Measurements from ENCODE around the gene GRID1. TPM values are rescaled to one million over a fixed set of nuclear protein-coding genes. Genes with fewer than 3 reads are reported as not detected.

Gene GRID1
- total RNA-seq, 1 donor from 2014 or later = 9.2 TPM

DNA sequence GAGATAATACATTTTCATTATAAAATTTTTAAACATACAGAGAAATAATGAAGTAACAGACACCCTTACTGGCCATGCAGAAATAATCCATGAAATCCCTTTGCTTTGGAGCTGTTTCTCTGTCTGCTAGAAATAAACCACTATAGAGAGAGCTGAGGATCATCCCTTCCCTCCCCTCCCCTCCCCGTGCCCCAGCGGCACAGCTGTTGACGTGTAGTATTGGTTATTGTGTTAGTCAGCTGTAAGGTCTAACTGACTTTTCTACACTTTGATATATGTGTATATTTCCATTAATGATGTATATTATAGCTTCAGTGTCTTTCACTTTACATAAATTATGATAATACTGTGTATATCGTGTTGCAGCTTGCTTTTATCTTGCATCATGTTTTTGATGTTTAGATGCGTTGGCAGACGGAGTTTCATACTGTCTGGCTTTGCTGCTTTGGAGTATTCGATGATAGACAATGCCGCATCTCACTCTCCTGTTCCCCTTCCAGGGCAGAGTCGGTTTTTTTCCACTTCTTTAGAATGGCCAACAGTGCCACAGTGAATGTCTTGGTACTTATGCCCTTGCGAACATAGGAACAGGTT, 27.4 kb upstream of the GRID1 start:
- DNase-seq (ENCODE audit: extremely low spot score, unreplicated experiment) = no peak
- Mint-ChIP-seq H3K4me1 (ENCODE audit: unreplicated experiment) (peaks cover 5% of the 10 kb centered on the region), H3K27me3 (peaks cover 60% of the 10 kb centered on the region), H3K36me3 (no peaks in the 10 kb centered on the region), H3K9me3 (no peaks in the 10 kb centered on the region), H3K27ac (no peak overlapping the region), H3K4me3 (no peak overlapping the region)
- TF ChIP-seq CTCF (conservative IDR thresholded peaks at IDR 0.05) = no peak

GRCh38 chr10:86393362-86393761, 26.8 kb upstream of the GRID1 start:
- no peaks in the 10 kb centered on the region for H3K36me3 Mint-ChIP-seq
- peaks cover 6% of the 10 kb centered on the region for H3K4me1 Mint-ChIP-seq (ENCODE audit: unreplicated experiment)
- H3K9me3 Mint-ChIP-seq = no peaks in the 10 kb centered on the region
- no peak for TF ChIP-seq CTCF (conservative IDR thresholded peaks at IDR 0.05)
- no peak overlapping the region for H3K27ac Mint-ChIP-seq
- DNase-seq (ENCODE audit: extremely low spot score, unreplicated experiment) = no peak
- no peak overlapping the region for H3K4me3 Mint-ChIP-seq
- H3K27me3 Mint-ChIP-seq = peaks cover 58% of the 10 kb centered on the region

- Mint-ChIP-seq H3K27me3 (peaks cover 62% of the 10 kb centered on the region), H3K36me3 (no peaks in the 10 kb centered on the region), H3K4me3 (no peak overlapping the region), H3K27ac (no peak overlapping the region), H3K4me1 (ENCODE audit: unreplicated experiment) (peaks cover 9% of the 10 kb centered on the region), H3K9me3 (no peaks in the 10 kb centered on the region)
- DNase-seq (ENCODE audit: extremely low spot score, unreplicated experiment) = no peak
- TF ChIP-seq CTCF (conservative IDR thresholded peaks at IDR 0.05) = no peak
Observed at GRCh38 chr10:86392723-86393094, 26.1 kb upstream of the GRID1 start.

DNA sequence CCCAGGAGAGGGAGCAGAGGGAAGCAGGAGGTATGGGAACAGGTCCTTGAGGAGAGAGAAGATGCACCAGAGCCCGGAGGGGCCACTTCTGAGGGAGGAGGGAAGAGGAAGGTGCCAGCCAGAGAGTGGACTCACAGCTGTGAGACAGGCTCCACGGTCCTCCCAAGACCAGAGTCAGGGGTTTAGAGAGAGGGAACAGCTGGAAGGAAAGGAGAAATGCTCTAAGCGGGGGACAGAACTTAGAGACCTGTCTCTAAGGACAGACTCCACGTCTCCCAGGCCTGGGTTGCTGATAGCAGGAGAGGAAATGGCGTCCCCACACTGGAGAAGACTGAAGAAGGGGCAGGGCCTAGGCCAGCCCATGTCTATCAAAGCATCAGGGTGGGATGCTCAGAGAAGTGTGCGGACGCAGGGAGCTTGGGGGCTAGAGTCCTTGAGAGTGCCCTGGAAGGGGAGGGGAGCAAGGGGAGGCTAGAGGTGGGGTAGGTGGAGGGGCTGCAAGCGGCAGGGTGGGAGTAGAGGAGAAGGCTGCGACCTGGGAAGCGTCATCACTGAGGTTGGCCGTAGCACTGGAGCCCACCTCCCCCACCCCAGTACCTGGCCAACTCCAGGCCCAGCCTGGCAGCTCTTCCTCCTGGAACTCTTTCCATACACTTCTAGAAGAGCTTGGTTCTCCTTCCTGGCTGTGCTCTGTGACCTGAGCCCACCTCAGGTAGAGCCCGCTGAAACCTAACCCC, 25.6 kb upstream of the GRID1 start:
- H3K4me1 Mint-ChIP-seq (ENCODE audit: unreplicated experiment) = peaks cover 9% of the 10 kb centered on the region
- no peaks in the 10 kb centered on the region for H3K36me3 Mint-ChIP-seq
- no peak for TF ChIP-seq CTCF (conservative IDR thresholded peaks at IDR 0.05)
- no peak for DNase-seq (ENCODE audit: extremely low spot score, unreplicated experiment)
- H3K9me3 Mint-ChIP-seq = no peaks in the 10 kb centered on the region
- no peak overlapping the region for H3K27ac Mint-ChIP-seq
- H3K4me3 Mint-ChIP-seq = no peak overlapping the region
- H3K27me3 Mint-ChIP-seq = peaks cover 62% of the 10 kb centered on the region

DNA sequence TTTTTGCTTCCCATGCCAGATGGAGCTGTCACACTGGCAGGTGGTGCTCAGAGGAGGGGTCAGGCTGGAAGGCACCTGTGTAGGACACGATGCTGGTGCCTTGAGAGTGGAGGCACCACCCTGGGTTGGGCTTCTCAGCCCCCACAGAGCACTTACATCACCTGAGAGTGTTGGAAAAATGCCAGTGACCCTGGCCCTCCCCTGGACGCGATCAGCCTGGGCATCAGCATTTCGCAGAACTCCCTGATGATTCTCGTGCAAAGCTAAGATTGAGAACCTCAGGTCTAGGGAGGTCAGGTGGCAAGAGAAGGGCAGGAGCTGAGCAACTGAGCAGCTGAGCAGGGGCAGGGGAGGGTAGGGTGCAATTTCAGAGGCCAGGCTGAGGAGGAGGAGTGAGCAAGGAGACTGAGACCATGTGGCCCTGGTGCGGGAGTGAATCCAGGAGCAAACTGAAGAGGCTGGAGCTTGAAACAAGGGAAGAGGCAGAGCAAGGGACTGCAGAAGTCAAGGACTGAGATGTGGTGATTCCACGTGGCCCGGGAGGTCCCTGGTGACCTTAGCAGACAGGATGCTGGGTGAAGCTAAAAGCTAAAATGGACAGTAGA, 24.7 kb upstream of the GRID1 start:
- no peak for TF ChIP-seq CTCF (conservative IDR thresholded peaks at IDR 0.05)
- H3K27me3 Mint-ChIP-seq = peaks cover 58% of the 10 kb centered on the region
- H3K36me3 Mint-ChIP-seq = no peaks in the 10 kb centered on the region
- H3K9me3 Mint-ChIP-seq = no peaks in the 10 kb centered on the region
- DNase-seq (ENCODE audit: extremely low spot score, unreplicated experiment) = no peak
- H3K27ac Mint-ChIP-seq = no peak overlapping the region
- no peak overlapping the region for H3K4me3 Mint-ChIP-seq
- H3K4me1 Mint-ChIP-seq (ENCODE audit: unreplicated experiment) = peaks cover 9% of the 10 kb centered on the region

All from type B pancreatic cell (in vitro differentiated cells).